Muscle layer of duodenum (tissue), 2 donors: ENCODE data around the gene HOXD11.

Source experiments
- H3K27ac ChIP-seq: one replicate; pipeline ENCODE4 v1.7.0; 2013; ENCODE audit warnings: mild to moderate bottlenecking, low read length
- H3K27me3 ChIP-seq: one replicate; pipeline ENCODE4 v1.7.0; 2013; ENCODE audit warnings: low read depth, mild to moderate bottlenecking, control low read depth, low read length
- H3K36me3 ChIP-seq, 2 donors: one replicate each; pipeline ENCODE4 v1.7.0; 2013; ENCODE audit warnings: low read length in 2 of 2, control low read depth in 1 of 2, mild to moderate bottlenecking in 1 of 2; ENCODE audit not compliant: insufficient read depth in 2 of 2, control insufficient read depth in 1 of 2
- H3K4me1 ChIP-seq, 2 donors: one replicate each; pipeline ENCODE4 v1.7.0; 2013; ENCODE audit warnings: low read length in 2 of 2, mild to moderate bottlenecking in 2 of 2, control low read depth in 1 of 2, moderate library complexity in 1 of 2; ENCODE audit not compliant: insufficient read depth in 2 of 2, control insufficient read depth in 1 of 2
- H3K4me3 ChIP-seq, 2 donors: one replicate each; pipeline ENCODE4 v1.7.0; 2013; ENCODE audit warnings: low read length in 2 of 2, low read depth in 1 of 2, mild to moderate bottlenecking in 1 of 2
- H3K9me3 ChIP-seq, 2 donors: one replicate each; pipeline ENCODE4 v1.7.0; 2013; ENCODE audit warnings: low read length in 2 of 2, control low read depth in 1 of 2, mild to moderate bottlenecking in 1 of 2; ENCODE audit not compliant: control insufficient read depth in 1 of 2
- donor health status: healthy.

Gene HOXD11

DNA sequence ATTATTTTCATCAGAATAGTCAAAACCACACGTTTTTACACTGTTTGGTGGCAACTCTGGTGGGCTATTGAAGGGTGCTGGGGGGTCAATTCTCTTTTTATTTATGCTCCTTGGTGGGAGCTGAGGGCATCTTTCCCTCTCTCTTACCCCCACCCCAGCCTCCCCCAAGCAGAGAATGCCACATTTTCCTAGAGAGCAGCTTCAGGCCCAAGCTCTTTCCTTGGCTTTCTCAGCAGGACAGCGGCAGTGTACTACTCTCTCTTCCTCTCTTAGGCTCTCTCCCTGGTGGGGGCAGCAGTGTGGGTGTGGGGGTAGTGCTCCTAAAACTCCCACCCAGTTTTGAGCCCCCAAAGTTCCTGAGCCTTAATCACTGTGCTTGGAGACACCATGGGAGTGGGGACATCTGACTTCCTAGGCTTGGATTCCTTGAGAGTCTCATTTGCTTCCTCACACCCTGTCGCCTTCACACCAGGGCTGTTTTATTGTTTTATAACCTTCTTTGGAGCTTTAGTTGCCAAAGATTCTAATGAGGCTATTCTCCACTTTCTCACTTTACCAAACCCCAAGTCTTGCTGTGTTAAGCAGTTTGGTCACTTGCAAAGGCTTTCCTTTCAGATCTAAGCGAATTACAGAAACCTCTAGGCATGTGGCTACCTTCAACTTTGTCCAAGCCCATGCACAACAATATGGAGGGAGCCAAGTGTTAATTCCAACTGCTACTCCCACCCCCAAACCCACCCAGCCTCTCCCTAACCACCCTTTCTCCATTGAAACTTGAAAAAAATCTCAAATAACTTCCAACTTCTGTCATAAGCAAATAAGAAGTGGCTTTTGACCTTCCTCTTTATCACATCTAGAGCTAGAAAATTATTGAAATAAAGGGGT, 38.2 kb downstream of the HOXD11 start:
- no peak overlapping the region for H3K27ac ChIP-seq
- peaks cover 70% of the 10 kb centered on the region for H3K27me3 ChIP-seq
- H3K9me3 ChIP-seq, result peaks cover 0 to 9% of the 10 kb centered on the region in 2 donors
- no peaks in the 10 kb centered on the region for H3K36me3 ChIP-seq
- no peak overlapping the region for H3K4me3 ChIP-seq
- H3K4me1 ChIP-seq, result peaks cover 0 to 13% of the 10 kb centered on the region in 2 donors

DNA sequence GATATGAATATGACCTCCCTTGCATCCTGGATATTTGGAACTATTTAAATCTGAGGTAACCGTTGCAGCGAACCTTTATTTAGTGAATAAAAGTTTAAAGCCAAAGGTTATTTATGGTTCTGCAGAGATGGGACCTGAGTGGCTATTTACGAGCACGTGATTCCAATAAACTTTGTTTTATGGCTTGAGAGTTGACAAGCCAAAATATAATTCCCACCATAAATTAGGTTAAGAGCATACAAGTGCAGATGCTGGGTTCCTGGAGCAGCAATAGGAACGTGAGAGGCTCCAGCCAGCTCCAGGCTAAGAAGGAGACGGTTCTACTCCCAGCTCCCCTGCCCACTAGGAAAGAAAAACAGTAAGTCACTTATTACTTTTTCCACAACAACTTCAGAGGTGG, 39.0 kb downstream of the HOXD11 start:
- H3K36me3 ChIP-seq, result no peaks in the 10 kb centered on the region
- peaks cover 70% of the 10 kb centered on the region for H3K27me3 ChIP-seq
- peaks cover 0 to 9% of the 10 kb centered on the region in 2 donors for H3K9me3 ChIP-seq
- no peak overlapping the region for H3K4me3 ChIP-seq
- no peak overlapping the region for H3K27ac ChIP-seq
- H3K4me1 ChIP-seq, result peaks cover 0 to 6% of the 10 kb centered on the region in 2 donors

DNA sequence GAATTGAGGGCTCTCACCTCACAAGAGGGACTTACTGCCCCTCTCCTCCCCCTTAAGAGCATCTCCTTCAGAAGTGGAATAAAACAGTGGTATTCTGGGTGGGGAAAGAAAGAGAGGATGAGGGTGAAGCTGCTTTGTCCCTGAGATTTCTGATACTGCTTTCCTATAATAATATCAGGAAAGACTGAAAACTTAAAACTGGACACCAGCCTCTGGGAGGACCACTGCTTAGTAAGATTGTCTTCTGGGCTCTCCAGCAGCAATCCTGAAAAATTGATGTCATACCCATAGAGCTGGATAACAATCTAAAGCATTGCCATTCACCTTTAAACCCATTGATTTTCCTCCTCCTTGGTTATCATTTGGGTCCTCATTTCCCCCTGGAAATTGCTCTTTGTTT, 39.6 kb downstream of the HOXD11 start:
- Histone ChIP-seq H3K4me1 (peaks cover 0 to 11% of the 10 kb centered on the region in 2 donors), H3K36me3 (no peaks in the 10 kb centered on the region), H3K9me3 (peaks cover 0 to 9% of the 10 kb centered on the region in 2 donors), H3K27ac (no peak overlapping the region), H3K27me3 (peaks cover 70% of the 10 kb centered on the region), H3K4me3 (no peak overlapping the region)

DNA sequence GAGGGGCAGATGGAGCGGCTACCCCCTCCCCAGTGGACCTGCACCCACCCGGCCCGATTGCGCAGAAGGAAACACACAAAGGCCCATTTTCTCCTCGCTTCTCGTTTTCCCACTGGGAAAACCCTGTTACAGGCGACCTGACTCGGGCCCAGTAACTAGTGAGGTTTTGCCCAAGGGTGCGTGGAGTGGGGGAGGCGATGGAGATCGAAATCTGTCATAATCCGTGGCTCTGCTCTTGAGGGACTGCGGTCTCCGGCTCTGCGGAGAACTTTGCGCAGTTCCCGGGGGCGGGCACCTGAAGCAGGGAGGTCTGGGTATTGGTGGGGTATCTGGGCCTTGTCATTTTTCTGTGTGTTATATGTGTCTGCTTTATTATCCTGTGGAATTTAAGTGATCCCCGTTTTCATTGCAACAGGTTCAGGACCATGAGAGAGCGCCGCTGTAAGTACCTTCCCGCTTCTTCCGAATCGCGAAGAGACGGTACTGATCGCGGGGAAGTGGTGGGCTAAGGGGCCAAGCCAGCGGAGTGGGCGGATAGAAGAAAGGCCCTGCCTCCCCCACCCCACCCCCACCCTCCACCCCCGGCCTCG, 40.2 kb downstream of the HOXD11 start:
- no peaks in the 10 kb centered on the region for H3K36me3 ChIP-seq
- no peak overlapping the region for H3K27ac ChIP-seq
- H3K27me3 ChIP-seq, result peaks cover 71% of the 10 kb centered on the region
- peaks cover 0 to 9% of the 10 kb centered on the region in 2 donors for H3K9me3 ChIP-seq
- no peak overlapping the region for H3K4me3 ChIP-seq
- peaks cover 0 to 15% of the 10 kb centered on the region in 2 donors for H3K4me1 ChIP-seq

DNA sequence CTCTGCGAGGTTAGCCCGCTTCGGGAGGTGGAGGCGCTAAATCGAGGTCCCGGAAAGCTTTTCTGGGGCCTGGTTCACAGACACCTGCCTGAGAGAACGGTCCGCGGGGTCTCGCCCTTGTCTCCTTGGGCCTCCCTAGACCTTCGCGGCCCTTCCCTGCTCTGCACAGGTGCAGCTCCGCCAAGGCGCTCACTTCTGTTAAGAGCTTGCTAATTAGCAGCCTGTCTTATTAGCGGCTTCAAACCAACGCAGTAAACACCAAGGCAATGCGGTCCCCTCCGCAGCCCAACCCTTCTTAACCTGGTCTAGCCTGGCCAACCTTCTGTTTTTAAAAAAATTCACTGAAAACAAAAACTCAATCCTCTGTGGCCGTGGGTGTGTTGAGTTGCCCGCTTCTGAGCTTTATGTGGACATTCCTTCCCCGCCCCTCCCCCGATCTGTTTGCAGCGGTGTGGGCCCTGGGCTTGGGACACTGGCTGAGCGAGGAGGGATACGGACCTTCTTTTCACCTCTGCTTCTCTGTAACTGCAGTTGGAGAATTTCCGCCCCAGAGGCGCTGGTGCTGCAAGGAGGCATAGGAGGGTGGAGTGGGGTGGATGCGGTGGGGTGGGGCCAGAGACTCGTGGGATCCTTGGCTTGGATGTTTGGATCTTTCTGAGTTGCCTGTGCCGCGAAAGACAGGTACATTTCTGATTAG, 40.9 kb downstream of the HOXD11 start:
- Histone ChIP-seq H3K4me3 (no peak overlapping the region), H3K27me3 (peaks cover 65% of the 10 kb centered on the region), H3K9me3 (peaks cover 0 to 9% of the 10 kb centered on the region in 2 donors), H3K36me3 (no peaks in the 10 kb centered on the region), H3K4me1 (peaks cover 0 to 15% of the 10 kb centered on the region in 2 donors), H3K27ac (no peak overlapping the region)

DNA sequence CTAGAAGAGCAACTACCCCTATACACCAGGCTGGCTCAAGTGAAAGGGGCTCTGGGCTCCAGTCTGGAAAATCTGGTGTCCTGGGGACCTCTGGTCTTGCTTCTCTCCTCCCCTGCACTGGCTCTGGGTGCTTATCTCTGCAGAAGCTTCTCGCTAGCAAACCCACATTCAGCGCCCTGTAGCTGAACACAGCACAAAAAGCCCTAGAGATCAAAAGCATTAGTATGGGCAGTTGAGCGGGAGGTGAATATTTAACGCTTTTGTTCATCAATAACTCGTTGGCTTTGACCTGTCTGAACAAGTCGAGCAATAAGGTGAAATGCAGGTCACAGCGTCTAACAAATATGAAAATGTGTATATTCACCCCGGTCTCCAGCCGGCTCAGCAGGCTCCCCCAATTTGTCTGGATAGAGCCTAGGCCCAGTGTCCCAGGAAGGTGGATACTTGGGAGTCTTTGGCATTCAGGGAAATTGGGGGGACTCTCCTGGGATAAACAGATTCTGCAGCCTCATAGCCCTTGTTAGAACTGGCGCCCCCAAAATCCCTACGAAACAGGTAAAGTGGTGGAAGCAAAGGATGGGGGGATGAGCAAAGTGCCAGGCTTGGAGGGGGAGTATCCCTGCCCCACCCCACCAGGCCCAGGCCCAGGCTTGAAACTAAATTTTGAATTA, 41.8 kb downstream of the HOXD11 start:
- Histone ChIP-seq H3K36me3 (no peaks in the 10 kb centered on the region), H3K4me3 (no peak overlapping the region), H3K27ac (no peak overlapping the region), H3K9me3 (peaks cover 0 to 9% of the 10 kb centered on the region in 2 donors), H3K27me3 (peaks cover 71% of the 10 kb centered on the region), H3K4me1 (peaks cover 0 to 15% of the 10 kb centered on the region in 2 donors)

DNA sequence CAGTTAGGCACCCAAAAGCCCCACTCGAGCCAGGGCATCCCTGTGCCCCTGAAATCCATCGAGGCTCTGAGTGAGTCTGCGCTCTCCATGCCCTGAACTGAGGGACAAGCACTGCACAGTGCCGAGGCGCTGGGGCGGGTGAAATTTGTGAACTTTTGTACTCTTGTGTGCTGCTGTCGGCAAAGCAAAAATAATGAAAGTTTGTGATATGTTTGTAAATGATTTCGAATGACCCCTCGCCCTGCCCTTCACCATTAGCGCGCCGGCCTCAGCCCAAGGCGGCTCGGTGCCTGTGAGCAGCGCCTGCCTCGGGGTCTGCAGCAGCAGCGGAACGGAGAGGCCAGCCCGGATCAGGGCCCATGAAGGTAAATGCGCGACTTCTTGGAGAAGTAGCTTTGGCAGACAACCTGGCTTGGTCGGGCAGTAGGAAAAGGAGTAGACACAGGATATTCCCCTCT, 42.4 kb downstream of the HOXD11 start:
- Histone ChIP-seq H3K27me3 (peaks cover 71% of the 10 kb centered on the region), H3K27ac (no peak overlapping the region), H3K4me3 (no peak overlapping the region)

DNA sequence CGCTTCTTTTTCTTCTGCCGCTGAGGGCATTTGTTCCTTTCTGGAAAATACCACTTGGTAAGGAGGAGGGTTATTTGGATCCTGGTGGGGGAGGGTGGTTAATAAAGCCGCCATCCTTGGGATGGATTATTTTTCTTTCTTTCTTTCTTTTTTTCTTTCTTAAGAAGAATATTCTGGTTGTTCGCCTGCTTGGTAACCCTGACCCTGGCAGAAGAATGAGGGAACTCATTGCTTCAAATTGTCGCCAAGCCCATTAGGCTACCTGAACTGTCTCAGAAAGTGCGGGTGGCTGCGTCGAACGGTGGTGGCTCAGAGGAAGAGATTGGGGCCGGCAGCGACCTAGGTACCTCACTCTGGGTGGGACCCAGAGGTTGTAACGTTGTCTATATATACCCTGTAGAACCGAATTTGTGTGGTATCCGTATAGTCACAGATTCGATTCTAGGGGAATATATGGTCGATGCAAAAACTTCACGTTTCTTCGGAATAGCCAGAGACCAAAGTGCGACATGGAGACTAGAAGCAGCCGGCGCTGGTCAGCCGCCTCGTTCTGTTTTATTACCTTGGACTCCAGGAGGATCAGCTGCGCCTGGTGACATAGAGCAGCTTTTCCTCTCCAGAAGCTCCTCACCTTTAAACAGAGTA, 43.0 kb downstream of the HOXD11 start:
- Histone ChIP-seq H3K4me3 (no peak overlapping the region), H3K4me1 (peaks cover 0 to 15% of the 10 kb centered on the region in 2 donors), H3K27me3 (peaks cover 66% of the 10 kb centered on the region), H3K27ac (no peak overlapping the region), H3K9me3 (peaks cover 0 to 9% of the 10 kb centered on the region in 2 donors), H3K36me3 (no peaks in the 10 kb centered on the region)

More for the DNA sequence above, 42.4 kb downstream of the HOXD11 start:
- H3K9me3 ChIP-seq, result peaks cover 0 to 9% of the 10 kb centered on the region in 2 donors
- H3K4me1 ChIP-seq, result peaks cover 0 to 15% of the 10 kb centered on the region in 2 donors
- H3K36me3 ChIP-seq, result no peaks in the 10 kb centered on the region

DNA sequence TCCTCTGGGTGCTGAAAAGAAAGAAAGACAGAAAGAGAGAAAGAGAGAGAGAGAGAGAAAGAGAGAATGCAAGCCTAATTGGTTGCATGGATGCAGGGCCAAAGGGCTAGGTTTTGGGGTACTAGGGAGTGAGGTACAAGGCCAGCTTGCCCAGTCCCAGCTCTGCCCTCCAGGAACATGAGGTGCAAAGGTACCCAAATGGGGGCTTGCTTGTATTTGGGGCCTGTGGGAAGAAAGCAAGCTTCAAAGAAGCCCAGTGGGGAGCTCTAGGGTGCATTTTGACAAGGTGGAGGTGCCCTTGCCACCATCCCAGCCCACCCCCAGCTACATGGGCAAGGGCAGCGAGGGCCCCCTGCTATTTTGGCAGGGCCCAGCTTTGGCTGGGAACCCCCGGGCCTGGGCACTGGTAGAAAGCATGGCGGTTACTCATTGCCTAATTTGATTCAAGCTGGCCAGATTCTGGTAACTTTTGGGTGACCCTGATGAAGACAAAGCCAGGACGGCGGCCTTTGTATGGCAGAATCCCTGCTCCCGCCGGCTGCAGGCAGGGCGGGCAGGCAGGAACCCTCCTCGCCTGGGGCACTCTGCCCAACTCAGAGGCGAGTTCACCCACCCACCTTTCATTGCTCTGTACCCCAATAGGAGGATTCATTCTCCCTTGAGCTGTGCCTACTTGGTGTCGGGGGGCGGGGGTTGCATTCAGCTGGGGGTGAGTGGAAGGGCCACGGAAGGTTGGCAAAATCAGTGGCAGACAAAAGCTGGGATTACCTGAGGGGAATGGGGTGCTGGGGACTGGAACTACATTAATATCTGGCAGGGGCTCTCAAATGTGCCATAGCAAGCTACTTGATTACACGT, 43.7 kb downstream of the HOXD11 start:
- H3K4me3 ChIP-seq, result no peak overlapping the region
- H3K27ac ChIP-seq, result no peak overlapping the region
- peaks cover 0 to 15% of the 10 kb centered on the region in 2 donors for H3K4me1 ChIP-seq
- H3K27me3 ChIP-seq, result peaks cover 67% of the 10 kb centered on the region
- H3K9me3 ChIP-seq, result peaks cover 0 to 7% of the 10 kb centered on the region in 2 donors
- no peaks in the 10 kb centered on the region for H3K36me3 ChIP-seq
